Natural killer cell treated with Interleukin-12 subunit alpha and Interleukin-12 subunit beta and Interleukin-15 and Interleukin-18, amount 100 ng/mL, for 72 hours (primary cell): ENCODE results near the gene EYA2. TPM values are rescaled to one million over a fixed set of nuclear protein-coding genes. Genes with fewer than 3 reads are reported as not detected.

Experiments used
- ATAC-seq, 2 donors: fragments of 150-1000 bp; cut with Tn5 transposase in 1 of 2; sonication (Bioruptor Pico), chemical (Tn5 transposase) in 1 of 2; 2 replicates each; pipeline ENCODE4 v1.10.0; 2021
- DNase-seq: peaks from one replicate; pipeline ENCODE4 v3.0.0; 2022; ENCODE audit warnings: low spot score
- H3K27ac Mint-ChIP-seq, 2 donors: 1 replicate in 1 of 2; 2 replicates in 1 of 2; pipeline ENCODE4 v1.8.0; 2022; ENCODE audit warnings: mixed read lengths in 2 of 2, mild to moderate bottlenecking in 1 of 2, moderate library complexity in 1 of 2
- H3K27me3 Mint-ChIP-seq, 2 donors: 1 replicate in 1 of 2; 2 replicates in 1 of 2; pipeline ENCODE4 v1.8.0; 2022; ENCODE audit warnings: mixed read lengths in 2 of 2
- H3K36me3 Mint-ChIP-seq: one replicate; pipeline ENCODE4 v1.8.0; 2022; ENCODE audit warnings: mixed read lengths
- H3K4me1 Mint-ChIP-seq, 2 donors: 1 replicate in 1 of 2; 2 replicates in 1 of 2; pipeline ENCODE4 v1.8.0; 2022; ENCODE audit warnings: low read depth in 2 of 2, mixed read lengths in 2 of 2, mild to moderate bottlenecking in 1 of 2
- H3K4me3 Mint-ChIP-seq: one replicate; pipeline ENCODE4 v1.8.0; 2022; ENCODE audit warnings: mixed read lengths
- H3K9me3 Mint-ChIP-seq: 2 replicates; pipeline ENCODE4 v1.8.0; 2022; ENCODE audit warnings: mixed read lengths
- total RNA-seq, 2 donors: library from RNA; stranded (reverse); gene quantifications; one replicate each; pipeline ENCODE4 v1.2.3, GENCODE V29; 2022

Gene EYA2
- total RNA-seq, 2 donors from 2014 or later = 0.17 TPM; not detected in 1

DNA sequence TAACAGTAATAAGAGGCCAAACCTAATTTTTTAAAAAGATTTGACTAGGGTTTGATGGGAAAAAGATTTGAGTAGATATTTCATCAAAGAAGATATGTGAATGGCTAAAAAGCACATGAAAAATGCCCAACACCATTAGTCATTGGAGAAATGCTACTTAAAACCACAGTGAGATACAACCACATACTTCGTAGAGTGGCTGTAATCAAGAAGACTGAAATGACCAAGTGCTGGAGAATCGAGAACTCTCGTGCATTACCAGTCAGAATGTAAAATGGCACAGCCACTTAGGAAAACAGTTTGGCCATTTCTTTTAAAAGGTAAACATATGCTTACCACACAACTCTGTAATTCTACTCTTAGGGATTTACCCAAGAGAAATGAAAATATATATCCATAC lies 175.5 kb downstream of the EYA2 start:
- peaks cover 6% of the 10 kb centered on the region for H3K36me3 Mint-ChIP-seq
- peaks cover 7% of the 10 kb centered on the region for H3K9me3 Mint-ChIP-seq
- ATAC-seq = no peak
- no peaks in the 10 kb centered on the region for H3K4me1 Mint-ChIP-seq
- no peak overlapping the region for H3K27ac Mint-ChIP-seq
- H3K4me3 Mint-ChIP-seq = no peak overlapping the region
- no peak for DNase-seq
- peaks cover 11 to 14% of the 10 kb centered on the region in 2 donors for H3K27me3 Mint-ChIP-seq

DNA sequence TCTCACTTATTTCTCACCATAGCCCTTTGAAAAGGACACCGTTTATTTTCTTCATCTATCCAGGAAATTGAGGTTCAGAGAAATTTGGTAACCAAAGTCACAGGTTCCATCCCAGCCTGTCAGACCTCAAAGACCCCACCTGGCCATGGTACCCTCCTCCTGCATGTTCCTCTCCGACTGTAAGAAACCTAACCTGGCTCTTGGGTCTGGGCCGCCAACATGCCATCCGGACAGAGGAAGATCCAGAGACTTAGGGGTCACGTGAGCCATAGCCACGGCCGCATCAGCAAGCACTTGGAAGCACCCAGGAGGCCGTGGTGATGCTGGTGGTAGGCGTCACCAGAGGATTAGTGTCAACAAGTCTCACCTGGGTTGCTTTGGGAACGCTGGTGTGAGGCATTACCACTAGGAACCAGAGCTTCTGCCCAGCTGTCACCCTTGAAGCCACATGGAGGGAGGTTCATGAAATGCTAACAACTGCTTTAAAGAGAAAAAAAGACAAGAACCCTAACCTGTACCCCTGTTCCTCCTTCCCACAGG lies 177.1 kb downstream of the EYA2 start:
- H3K27me3 Mint-ChIP-seq = peaks cover 12 to 23% of the 10 kb centered on the region in 2 donors
- no peaks in the 10 kb centered on the region for H3K4me1 Mint-ChIP-seq
- H3K36me3 Mint-ChIP-seq = peaks cover 6% of the 10 kb centered on the region
- H3K4me3 Mint-ChIP-seq = no peak overlapping the region
- ATAC-seq (no peak), DNase-seq (no peak)
- H3K27ac Mint-ChIP-seq = no peak overlapping the region
- peaks cover 10% of the 10 kb centered on the region for H3K9me3 Mint-ChIP-seq

DNA sequence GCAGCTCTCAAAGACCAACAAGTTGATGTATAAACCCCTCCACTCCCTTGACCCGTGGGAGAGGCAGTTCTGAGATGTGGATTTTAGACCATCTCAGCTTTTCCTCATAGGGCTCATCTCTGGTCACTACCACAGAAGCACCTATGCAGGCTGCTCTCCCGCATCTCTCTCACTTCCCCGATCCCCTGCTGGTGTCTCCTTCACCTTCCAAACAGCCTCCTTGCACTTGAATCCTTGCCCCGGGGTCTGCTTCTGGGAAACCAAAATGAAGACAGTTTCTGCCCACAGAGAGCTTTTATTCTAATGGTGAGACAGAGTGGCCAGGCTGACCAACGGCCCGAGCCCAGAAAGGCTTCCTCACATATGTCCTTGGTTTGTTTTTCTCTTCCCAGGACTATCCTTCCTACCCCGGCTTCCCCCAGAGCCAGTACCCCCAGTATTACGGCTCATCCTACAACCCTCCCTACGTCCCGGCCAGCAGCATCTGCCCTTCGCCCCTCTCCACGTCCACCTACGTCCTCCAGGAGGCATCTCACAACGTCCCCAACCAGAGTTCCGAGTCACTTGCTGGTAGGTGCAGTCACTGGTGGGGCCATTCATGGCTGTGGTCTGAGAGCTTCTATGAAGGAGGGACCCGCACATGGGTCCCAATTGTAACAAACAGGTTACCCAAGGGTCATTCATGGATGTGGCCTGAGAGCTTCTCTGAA lies 179.3 kb downstream of the EYA2 start:
- no peak for DNase-seq
- no peaks in the 10 kb centered on the region for H3K36me3 Mint-ChIP-seq
- no peaks in the 10 kb centered on the region for H3K4me1 Mint-ChIP-seq
- no peak for ATAC-seq
- H3K9me3 Mint-ChIP-seq = peaks cover 3% of the 10 kb centered on the region
- no peak overlapping the region for H3K27ac Mint-ChIP-seq
- peaks cover 18 to 36% of the 10 kb centered on the region in 2 donors for H3K27me3 Mint-ChIP-seq
- H3K4me3 Mint-ChIP-seq = no peak overlapping the region

DNA sequence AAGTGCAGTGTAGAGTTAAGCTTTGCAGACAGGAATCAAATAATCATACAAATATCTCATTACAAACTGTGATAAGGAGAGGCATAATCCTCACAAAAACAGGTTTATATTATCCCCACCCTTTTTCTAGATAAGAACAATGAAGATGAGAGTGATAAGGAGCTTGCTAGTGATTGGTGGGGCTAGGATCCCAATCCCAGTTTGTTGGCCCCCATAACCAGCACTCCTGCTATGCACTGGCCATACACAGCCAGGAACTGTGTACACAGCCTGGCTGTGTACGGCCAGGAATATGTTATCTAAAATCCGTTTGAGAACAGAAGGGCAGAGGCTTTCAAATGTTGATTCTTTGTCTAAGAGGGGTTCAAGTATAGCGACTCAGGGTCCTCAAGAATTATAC lies 180.6 kb downstream of the EYA2 start:
- no peak overlapping the region for H3K4me3 Mint-ChIP-seq
- no peak overlapping the region for H3K27ac Mint-ChIP-seq
- no peak for DNase-seq
- no peaks in the 10 kb centered on the region for H3K36me3 Mint-ChIP-seq
- peaks cover 23 to 44% of the 10 kb centered on the region in 2 donors for H3K27me3 Mint-ChIP-seq
- peaks cover 3% of the 10 kb centered on the region for H3K9me3 Mint-ChIP-seq
- no peak for ATAC-seq
- H3K4me1 Mint-ChIP-seq = no peaks in the 10 kb centered on the region

DNA sequence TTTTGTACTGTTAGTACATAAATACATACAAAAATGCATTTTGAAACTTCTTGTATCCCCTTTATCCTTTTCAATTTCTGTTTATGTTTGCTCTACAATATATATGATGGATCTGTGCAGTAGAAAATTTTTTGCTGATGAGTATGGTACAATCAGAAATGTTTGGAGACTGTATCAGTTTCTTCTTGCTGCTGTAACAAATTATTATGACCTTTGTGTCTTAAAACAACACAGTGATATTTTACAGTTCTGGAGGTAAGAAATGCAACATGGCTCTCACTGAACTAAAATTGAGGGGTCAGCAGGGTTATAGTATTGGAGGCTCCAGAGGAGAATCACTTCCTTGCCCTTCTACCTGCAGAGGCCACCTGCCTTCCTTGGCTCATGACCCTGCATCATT lies 184.4 kb downstream of the EYA2 start:
- H3K27me3 Mint-ChIP-seq = peaks cover 26 to 32% of the 10 kb centered on the region in 2 donors
- peaks cover 3% of the 10 kb centered on the region for H3K9me3 Mint-ChIP-seq
- no peaks in the 10 kb centered on the region for H3K4me1 Mint-ChIP-seq
- DNase-seq (no peak), ATAC-seq (no peak)
- no peak overlapping the region for H3K27ac Mint-ChIP-seq
- no peaks in the 10 kb centered on the region for H3K36me3 Mint-ChIP-seq
- H3K4me3 Mint-ChIP-seq = no peak overlapping the region

DNA sequence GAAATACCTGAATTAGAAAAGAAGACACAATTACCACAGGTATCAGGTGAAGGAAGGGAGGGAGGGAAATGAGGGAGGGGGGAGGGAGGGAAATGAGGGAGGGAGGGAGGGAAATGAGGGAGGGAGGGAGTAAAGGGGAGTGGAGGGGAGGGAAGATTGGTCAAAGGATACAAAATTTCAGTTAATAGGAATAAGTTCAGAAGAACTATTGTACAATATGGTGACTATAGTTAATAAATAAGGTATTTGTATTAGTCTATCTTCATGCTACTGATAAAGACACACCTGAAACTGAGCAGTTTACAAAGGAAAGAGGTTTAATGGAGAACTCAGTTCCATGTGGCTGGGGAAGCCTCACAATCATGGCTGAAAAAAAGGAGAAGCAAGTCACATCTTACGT lies 185.7 kb downstream of the EYA2 start:
- no peak overlapping the region for H3K4me3 Mint-ChIP-seq
- ATAC-seq (no peak), DNase-seq (no peak)
- peaks cover 3% of the 10 kb centered on the region for H3K9me3 Mint-ChIP-seq
- H3K4me1 Mint-ChIP-seq = no peaks in the 10 kb centered on the region
- peaks cover 24 to 31% of the 10 kb centered on the region in 2 donors for H3K27me3 Mint-ChIP-seq
- no peak overlapping the region for H3K27ac Mint-ChIP-seq
- no peaks in the 10 kb centered on the region for H3K36me3 Mint-ChIP-seq

DNA sequence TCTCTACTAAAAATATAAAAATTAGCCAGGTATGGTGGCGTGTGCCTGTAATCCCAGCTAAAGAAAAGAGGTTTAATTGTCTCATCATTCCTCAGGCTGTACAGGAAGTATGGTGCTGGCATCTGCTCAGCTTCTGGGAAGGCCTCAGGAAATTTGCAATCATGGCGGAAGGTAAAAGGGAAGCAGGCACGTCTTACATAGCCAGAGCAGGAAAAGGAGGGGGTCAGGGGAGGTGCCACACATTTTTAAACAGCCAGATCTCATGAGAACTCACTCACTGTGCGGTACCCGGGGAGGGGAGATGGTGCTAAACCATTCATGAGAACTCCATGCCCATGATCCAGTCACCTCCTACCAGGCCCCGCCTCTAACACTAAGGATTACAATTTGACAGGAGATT lies 191.7 kb downstream of the EYA2 start:
- no peaks in the 10 kb centered on the region for H3K36me3 Mint-ChIP-seq
- H3K27me3 Mint-ChIP-seq = peaks cover 0 to 11% of the 10 kb centered on the region in 2 donors
- H3K9me3 Mint-ChIP-seq = no peaks in the 10 kb centered on the region
- no peak overlapping the region for H3K27ac Mint-ChIP-seq
- H3K4me3 Mint-ChIP-seq = no peak overlapping the region
- DNase-seq = no peak
- H3K4me1 Mint-ChIP-seq = no peaks in the 10 kb centered on the region
- no peak for ATAC-seq

DNA sequence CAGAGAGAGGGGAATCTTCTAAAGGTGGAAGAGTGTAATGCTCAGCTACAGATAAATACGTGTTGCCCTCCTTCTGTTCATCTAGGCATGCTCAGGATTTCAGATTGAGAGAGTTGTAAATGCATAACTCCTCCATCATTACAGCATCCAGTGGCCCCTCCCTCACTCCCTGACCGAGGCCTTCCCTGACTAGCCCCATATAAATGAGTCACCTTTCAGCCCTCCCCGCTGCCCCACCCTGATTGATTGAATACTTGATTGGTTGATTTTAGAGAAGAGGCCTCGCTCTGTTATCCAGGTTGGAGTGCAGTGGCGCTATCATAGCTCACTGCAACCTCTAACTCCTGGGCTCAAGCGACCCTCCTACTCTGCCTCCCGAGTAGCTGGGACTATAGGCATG lies 193.7 kb downstream of the EYA2 start:
- no peaks in the 10 kb centered on the region for H3K36me3 Mint-ChIP-seq
- H3K4me3 Mint-ChIP-seq = no peak overlapping the region
- H3K9me3 Mint-ChIP-seq = no peaks in the 10 kb centered on the region
- H3K27ac Mint-ChIP-seq = no peak overlapping the region
- peaks cover 2 to 9% of the 10 kb centered on the region in 2 donors for H3K27me3 Mint-ChIP-seq
- DNase-seq (no peak), ATAC-seq (peak in 1 of 2 donors; percentile 12)
- no peaks in the 10 kb centered on the region for H3K4me1 Mint-ChIP-seq

DNA sequence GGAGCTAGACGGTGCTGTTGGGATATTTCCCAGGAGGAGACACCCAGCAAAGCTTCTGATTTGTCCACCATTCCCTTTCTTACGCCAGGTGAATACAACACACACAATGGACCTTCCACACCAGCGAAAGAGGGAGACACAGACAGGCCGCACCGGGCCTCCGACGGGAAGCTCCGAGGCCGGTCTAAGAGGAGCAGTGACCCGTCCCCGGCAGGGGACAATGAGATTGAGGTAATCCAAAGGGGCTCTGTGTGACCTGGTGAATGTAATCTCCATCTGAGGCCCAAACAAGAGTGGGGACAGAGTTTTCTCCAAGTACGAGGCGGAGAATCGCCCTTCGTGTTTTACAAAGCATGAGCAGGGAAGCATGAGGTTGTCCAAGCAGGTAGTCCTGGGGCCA lies 194.5 kb downstream of the EYA2 start:
- Mint-ChIP-seq H3K27me3 (peaks cover 7 to 14% of the 10 kb centered on the region in 2 donors), H3K9me3 (no peaks in the 10 kb centered on the region), H3K4me3 (no peak overlapping the region), H3K4me1 (no peaks in the 10 kb centered on the region), H3K27ac (no peak overlapping the region), H3K36me3 (no peaks in the 10 kb centered on the region)
- ATAC-seq (no peak), DNase-seq (no peak)

DNA sequence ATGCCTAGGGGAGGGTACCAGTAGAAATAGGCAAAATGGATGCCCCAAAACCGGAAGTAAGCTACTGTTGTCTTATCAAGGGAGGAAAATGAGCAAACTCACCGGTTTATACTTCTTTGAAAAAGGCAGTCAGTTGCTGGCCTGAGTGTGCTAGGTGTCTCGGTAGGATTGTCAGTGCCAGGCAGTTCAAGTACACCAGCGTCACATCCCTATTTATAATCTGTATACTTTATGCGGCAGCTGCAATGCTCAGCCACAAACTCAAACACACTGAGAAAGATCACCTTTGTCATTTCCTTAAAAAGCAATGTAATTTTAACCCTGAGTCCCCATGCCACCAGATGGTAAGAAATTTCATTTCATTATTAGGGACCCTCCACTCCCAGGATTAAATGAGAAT lies 196.2 kb downstream of the EYA2 start:
- no peak overlapping the region for H3K4me3 Mint-ChIP-seq
- ATAC-seq (no peak), DNase-seq (no peak)
- H3K27me3 Mint-ChIP-seq = peaks cover 20 to 21% of the 10 kb centered on the region in 2 donors
- no peak overlapping the region for H3K27ac Mint-ChIP-seq
- H3K36me3 Mint-ChIP-seq = no peaks in the 10 kb centered on the region
- peaks cover 4% of the 10 kb centered on the region for H3K9me3 Mint-ChIP-seq
- H3K4me1 Mint-ChIP-seq = no peaks in the 10 kb centered on the region

DNA sequence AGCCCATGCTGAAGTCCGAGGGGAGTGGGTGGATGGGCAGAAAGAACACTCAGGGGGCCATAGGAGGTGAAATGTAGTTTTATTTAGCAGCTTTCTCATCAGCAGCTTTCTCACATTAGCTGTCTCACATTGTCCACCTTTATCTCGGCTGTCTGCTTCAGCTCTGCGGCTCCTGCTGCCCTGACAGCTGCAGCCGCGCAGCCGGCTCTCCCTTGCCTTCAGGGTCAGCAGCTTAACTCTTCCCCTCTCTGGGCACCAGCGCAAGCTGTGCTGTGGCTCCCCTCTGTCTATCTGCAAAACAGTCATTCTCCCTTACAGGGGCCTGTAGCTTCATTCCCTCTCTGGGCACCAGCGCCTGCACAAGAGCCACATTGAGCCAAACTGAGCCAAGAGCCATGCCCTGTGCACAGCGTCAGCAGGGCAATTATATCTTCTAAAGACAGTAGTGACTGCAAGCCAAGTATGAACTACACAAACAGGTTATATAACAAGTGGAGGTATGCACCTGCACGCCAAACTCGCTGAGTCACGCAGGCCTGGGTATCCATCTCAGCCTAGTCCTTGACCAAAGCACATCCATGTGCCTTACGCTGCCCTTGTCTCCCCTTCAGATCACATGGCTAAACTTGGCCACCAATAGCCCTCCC lies 198.8 kb downstream of the EYA2 start:
- no peak for DNase-seq
- H3K4me1 Mint-ChIP-seq = no peaks in the 10 kb centered on the region
- H3K27me3 Mint-ChIP-seq = peaks cover 25 to 33% of the 10 kb centered on the region in 2 donors
- H3K4me3 Mint-ChIP-seq = no peak overlapping the region
- no peak overlapping the region for H3K27ac Mint-ChIP-seq
- H3K9me3 Mint-ChIP-seq = peaks cover 4% of the 10 kb centered on the region
- no peaks in the 10 kb centered on the region for H3K36me3 Mint-ChIP-seq
- ATAC-seq = peak in 1 of 2 donors; percentile 38

DNA sequence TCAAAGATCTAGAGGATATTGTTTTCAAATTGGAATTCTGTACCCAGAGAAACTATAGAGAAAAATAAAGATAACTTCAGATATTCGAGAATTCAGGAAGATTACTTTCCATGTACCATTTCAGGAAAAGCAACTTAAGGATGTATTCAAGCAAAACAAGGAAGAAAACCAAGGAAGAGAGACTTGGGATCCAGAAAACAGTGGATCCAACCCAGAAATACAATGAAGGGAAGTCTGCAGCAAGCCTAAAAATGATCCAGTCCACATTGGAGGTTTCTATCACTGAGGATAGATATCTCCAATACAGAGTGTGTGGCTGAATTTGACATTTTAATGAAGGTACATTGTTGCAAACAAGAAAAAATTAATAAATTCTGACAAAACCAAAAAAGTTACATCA lies 201.0 kb downstream of the EYA2 start:
- H3K36me3 Mint-ChIP-seq = no peaks in the 10 kb centered on the region
- H3K27me3 Mint-ChIP-seq = peaks cover 31 to 44% of the 10 kb centered on the region in 2 donors
- DNase-seq = no peak
- peaks cover 4% of the 10 kb centered on the region for H3K9me3 Mint-ChIP-seq
- H3K27ac Mint-ChIP-seq = no peak overlapping the region
- ATAC-seq = no peak
- H3K4me1 Mint-ChIP-seq = no peaks in the 10 kb centered on the region
- no peak overlapping the region for H3K4me3 Mint-ChIP-seq

DNA sequence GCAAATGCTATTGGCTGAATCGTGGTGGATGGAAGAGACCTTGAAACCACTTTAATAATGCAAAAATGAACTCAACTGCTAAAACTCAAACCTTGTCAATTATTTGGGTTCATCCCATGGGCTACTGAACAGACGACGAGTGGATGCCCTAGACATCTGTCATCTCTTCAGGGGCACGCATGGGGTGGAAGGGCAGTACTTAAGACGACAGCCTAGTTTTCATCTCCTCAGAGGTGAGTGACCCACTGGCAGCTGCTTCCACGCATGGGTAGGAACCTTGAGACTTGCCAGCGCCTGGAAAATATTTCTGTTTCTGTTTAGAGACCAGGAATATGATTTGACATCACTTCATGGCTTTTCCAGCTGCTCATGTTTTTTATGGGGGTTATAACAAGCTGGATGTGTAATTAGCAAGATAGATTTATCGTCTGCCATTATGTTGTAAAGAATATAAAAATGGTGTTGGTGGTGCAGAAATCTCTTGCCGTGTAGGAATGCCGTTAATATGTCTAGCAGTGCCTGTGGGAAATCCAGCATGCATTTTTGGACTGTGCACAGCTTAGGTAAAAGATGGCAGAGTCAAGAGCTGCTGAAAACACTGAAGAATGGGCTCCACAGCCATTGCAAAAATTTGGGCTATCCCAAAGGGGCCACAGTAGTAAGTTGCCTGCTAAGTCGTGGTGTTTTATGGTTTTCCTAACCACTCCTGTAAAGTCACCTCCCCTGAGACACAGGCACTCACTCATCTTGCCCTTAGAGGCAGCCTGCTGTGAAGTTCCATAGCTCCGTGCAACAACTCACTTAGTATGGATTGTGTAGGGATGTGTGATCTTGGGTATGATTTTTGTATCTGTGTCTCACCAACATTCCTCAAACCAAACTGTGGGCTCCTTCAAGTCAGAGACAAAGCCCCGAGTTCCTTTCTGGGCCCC lies 203.3 kb downstream of the EYA2 start:
- ATAC-seq (peak in 1 of 2 donors; percentile 30), DNase-seq (no peak)
- Mint-ChIP-seq H3K9me3 (peaks cover 4% of the 10 kb centered on the region), H3K27ac (no peak overlapping the region), H3K4me1 (no peaks in the 10 kb centered on the region), H3K27me3 (peaks cover 33 to 45% of the 10 kb centered on the region in 2 donors), H3K36me3 (no peaks in the 10 kb centered on the region), H3K4me3 (no peak overlapping the region)
